Lung (tissue), 12 donors: ENCODE results near the gene SLC16A12. TPM values are rescaled to one million over a fixed set of nuclear protein-coding genes. Genes with fewer than 3 reads are reported as not detected.
A peak's percentile ranks its signal among the peaks of the same experiment; 100 is the strongest.

Experiments used
- ATAC-seq: fragments of 200-7000 bp; cut with Tn5 transposase; one replicate; pipeline ENCODE4 v1.9.1; 2020; ENCODE audit warnings: moderate number of reproducible peaks; ENCODE audit not compliant: insufficient read depth, low FRiP score
- DNase-seq, 3 donors: peaks; one replicate each; pipeline ENCODE4 v3.0.0-alpha.2; 2013 to 2017
- H3K27ac ChIP-seq, 2 donors: one replicate each; pipeline ENCODE4 v1.5.1; 2013; ENCODE audit warnings: mild to moderate bottlenecking in 2 of 2, moderate library complexity in 2 of 2, control low read depth in 1 of 2, inconsistent platforms in 1 of 2, low read depth in 1 of 2, low read length in 1 of 2
- H3K27me3 ChIP-seq, 3 donors: one replicate each; pipeline ENCODE4 v1.5.1; 2013; ENCODE audit warnings: low read length in 2 of 3; ENCODE audit not compliant: control insufficient read depth in 3 of 3, insufficient read depth in 3 of 3
- H3K36me3 ChIP-seq, 4 donors: one replicate each; pipeline ENCODE4 v1.5.1; 2013; ENCODE audit warnings: low read length in 4 of 4, mild to moderate bottlenecking in 1 of 4, moderate library complexity in 1 of 4; ENCODE audit not compliant: control insufficient read depth in 4 of 4, insufficient read depth in 4 of 4
- H3K4me1 ChIP-seq, 5 donors: one replicate each; pipeline ENCODE4 v1.5.1; 2013; ENCODE audit warnings: low read length in 5 of 5, mild to moderate bottlenecking in 2 of 5, moderate library complexity in 1 of 5; ENCODE audit not compliant: control insufficient read depth in 5 of 5, insufficient read depth in 5 of 5
- H3K4me3 ChIP-seq: one replicate; pipeline ENCODE4 v1.5.1; 2013; ENCODE audit warnings: mild to moderate bottlenecking, control low read depth, moderate library complexity
- H3K9ac ChIP-seq, 2 donors: one replicate each; pipeline ENCODE4 v1.5.1; 2013; ENCODE audit warnings: low read length in 2 of 2, control low read depth in 1 of 2; ENCODE audit not compliant: insufficient read depth in 1 of 2
- H3K9me3 ChIP-seq, 4 donors: one replicate each; pipeline ENCODE4 v1.5.1; 2013; ENCODE audit warnings: low read length in 3 of 4, mild to moderate bottlenecking in 1 of 4, moderate library complexity in 1 of 4; ENCODE audit not compliant: control insufficient read depth in 4 of 4, insufficient read depth in 3 of 4
- WGBS, 2 donors: extraction: QIAGEN DNeasy Blood & Tissue Kit; methylation state at CpG; one replicate each; pipeline ENCODE4 v1.1.7; 2013; 5-methylcytosine and 5-hydroxymethylcytosine counted together
- polyA plus RNA-seq, 2 donors: library from polyadenylated mRNA; stranded (reverse); fragments of 200-250 nt; gene quantifications; one replicate each; pipeline ENCODE4 v1.2.1, GENCODE V29; 2013
- total RNA-seq, 2 donors: library from RNA; depleted of rRNA in 1 of 2; stranded (reverse); fragments of >200 nt in 1 of 2; gene quantifications; one replicate each; pipeline ENCODE4 v1.2.1, GENCODE V29; 2014 to 2021
- TF ChIP-seq, protein P1 (sequence below): IDR thresholded peaks from 2 replicates; pipeline ENCODE4 v1.5.1; 2012; ENCODE audit warnings: mild to moderate bottlenecking; ENCODE audit errors: control extremely low read depth, extremely low read depth
- donor health status: control.
- donor health status: control.
- donor health status: Bipolar disorder and iron deficiency.
- donor health status: healthy.
- donor health status: DM: yes; HTN: yes; CAD: no.

SLC16A12 gene
- total and polyA plus RNA-seq, 4 donors = 0.45 to 4.6 (median 1.3) TPM

DNA sequence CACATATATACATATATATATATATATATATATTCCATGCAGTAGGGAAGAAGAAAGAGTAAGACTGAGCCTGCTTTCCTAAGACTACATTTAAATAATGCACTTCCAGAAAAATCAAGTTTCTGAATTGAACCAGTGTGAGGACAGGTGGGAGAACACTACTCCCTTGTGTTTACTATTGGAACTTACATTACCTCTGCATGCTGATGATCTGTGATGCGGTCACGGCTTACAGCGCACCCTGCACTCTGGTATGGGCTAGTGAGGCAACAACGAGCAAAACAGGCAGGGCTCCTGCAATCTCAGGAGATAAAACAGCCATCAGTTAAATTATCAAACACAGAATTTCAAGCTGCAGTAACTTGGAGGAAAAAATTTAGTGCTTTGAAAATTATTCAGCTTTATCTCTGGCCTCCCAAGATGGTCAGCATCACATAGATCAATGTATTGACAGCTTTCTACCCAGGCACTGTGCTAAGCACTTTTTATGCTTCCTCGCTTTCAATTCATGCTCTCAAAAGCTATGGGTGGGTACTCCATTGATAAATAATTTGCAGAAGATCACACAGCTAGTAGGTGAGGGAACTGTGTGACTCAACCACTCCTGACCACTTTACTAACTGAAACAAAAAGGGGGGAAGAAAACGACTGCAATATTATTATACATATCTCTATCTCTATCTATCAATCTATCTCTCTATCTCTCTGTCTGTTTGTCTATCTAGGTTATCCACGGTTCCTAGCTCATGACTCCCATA lies 20.5 kb upstream of the SLC16A12 start:
- WGBS, 2 donors = 83 to 90% methylated on average over 7 of the region's 7 CpGs
- Histone ChIP-seq H3K27me3 (no peaks in the 10 kb centered on the region), H3K4me3 (no peak overlapping the region), H3K9ac (no peak overlapping the region), H3K4me1 (peaks cover 0 to 5% (median 0%) of the 10 kb centered on the region in 5 donors), H3K9me3 (no peaks in the 10 kb centered on the region), H3K27ac (no peak overlapping the region), H3K36me3 (no peaks in the 10 kb centered on the region)
- DNase-seq (no peak), ATAC-seq (no peak)
- TF ChIP-seq, protein P1, sequence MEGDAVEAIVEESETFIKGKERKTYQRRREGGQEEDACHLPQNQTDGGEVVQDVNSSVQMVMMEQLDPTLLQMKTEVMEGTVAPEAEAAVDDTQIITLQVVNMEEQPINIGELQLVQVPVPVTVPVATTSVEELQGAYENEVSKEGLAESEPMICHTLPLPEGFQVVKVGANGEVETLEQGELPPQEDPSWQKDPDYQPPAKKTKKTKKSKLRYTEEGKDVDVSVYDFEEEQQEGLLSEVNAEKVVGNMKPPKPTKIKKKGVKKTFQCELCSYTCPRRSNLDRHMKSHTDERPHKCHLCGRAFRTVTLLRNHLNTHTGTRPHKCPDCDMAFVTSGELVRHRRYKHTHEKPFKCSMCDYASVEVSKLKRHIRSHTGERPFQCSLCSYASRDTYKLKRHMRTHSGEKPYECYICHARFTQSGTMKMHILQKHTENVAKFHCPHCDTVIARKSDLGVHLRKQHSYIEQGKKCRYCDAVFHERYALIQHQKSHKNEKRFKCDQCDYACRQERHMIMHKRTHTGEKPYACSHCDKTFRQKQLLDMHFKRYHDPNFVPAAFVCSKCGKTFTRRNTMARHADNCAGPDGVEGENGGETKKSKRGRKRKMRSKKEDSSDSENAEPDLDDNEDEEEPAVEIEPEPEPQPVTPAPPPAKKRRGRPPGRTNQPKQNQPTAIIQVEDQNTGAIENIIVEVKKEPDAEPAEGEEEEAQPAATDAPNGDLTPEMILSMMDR = no peak

DNA sequence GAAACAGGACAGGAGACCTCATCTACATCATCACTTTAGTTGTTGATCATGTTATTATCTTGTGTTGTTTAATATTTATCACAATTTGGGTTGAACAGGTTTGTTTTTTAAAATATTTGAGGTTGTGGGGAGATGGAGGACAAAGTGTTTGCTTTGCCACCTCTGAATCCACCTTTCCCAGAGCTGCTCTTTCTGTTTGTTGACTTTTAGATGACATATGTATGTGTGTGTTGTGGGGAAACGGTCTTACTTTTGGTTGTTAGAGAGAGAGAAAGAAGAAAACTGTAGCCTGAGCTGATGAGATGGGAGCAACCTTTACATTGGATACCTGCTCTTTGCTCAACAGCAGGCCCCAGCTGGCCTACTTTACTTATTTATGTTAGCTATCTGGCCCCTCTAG lies 19.0 kb upstream of the SLC16A12 start:
- H3K9ac ChIP-seq = no peak overlapping the region
- no peaks in the 10 kb centered on the region for H3K27me3 ChIP-seq
- no peaks in the 10 kb centered on the region for H3K9me3 ChIP-seq
- 84 to 88% methylated on average over 1 of the region's 1 CpG for WGBS, 2 donors
- H3K27ac ChIP-seq = no peak overlapping the region
- peaks cover 0 to 5% (median 0%) of the 10 kb centered on the region in 5 donors for H3K4me1 ChIP-seq
- ATAC-seq (no peak), DNase-seq (no peak)
- H3K4me3 ChIP-seq = no peak overlapping the region
- TF ChIP-seq, protein P1 = no peak
- H3K36me3 ChIP-seq = no peaks in the 10 kb centered on the region

DNA sequence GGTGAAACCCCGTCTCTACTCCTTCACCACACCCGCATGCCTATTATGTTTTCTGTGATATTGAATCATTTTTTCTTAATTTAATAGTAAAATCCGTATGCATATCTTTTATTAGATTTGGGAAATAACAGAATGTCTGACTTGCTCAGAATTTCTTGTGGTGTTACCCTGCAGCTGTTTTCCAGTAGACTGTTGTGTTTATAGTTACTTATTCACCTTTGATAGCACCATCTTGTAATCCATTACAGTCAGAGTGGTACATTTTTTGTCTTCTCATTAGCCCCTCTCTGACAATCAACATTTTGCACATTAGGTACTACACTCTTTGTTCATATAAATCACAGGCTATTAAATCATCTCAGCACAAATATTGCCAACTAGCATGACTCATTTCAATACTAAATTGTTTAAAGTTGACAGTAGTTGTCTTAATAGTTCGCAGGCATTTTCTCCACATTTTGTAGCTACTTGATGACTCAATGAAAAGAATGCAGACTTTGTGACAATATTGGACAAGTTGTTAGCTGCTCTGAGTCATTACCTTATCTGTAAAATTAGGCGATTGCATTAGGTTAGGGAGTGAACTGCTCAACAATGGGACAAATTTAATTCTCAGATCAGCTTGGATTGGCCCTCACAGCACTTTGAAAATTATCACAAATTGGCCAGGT lies 17.8 kb upstream of the SLC16A12 start:
- peak overlapping the region in 1 of 2 donors; percentile 28 for H3K27ac ChIP-seq
- ATAC-seq = peak; percentile 62
- WGBS, 2 donors = 73 to 89% methylated on average over 5 of the region's 5 CpGs

More for the DNA sequence above, 17.8 kb upstream of the SLC16A12 start:
- H3K27me3 ChIP-seq = no peaks in the 10 kb centered on the region
- H3K4me1 ChIP-seq = peaks cover 0 to 5% (median 0%) of the 10 kb centered on the region in 5 donors
- H3K4me3 ChIP-seq = no peak overlapping the region
- TF ChIP-seq, protein P1 = no peak
- H3K36me3 ChIP-seq = no peaks in the 10 kb centered on the region
- DNase-seq = no peak
- no peaks in the 10 kb centered on the region for H3K9me3 ChIP-seq
- no peak overlapping the region for H3K9ac ChIP-seq
